HCT116 (cell line): ENCODE measurements around the gene SLC3A2. TPM values are rescaled to one million over a fixed set of nuclear protein-coding genes. Genes with fewer than 3 reads are reported as not detected.

Experiments used
- ATAC-seq: fragments of 200-7000 bp; cut with Tn5 transposase; 2 replicates; pipeline ENCODE4 v1.9.1; 2020; ENCODE audit warnings: mild to moderate bottlenecking, moderate library complexity
- BruUV-seq: library from RNA; stranded (reverse); fragments of 400-500 nt; replicated peaks from 2 replicates; lab custom pipeline; 2021; lab: Mats Ljungman, UMichigan
- CTCF ChIA-PET: fragments of 300-600 bp; sonication (Branson Sonifier 250); formaldehyde crosslinking; loops from one replicate; lab custom pipeline; 2021; ENCODE audit warnings: antibody characterized with exemption; lab: Charles Lee
- POLR2A ChIA-PET: fragments of 300-600, 350-600 bp; sonication (Branson Sonifier 250); formaldehyde crosslinking; loops from one replicate; lab custom pipeline; 2021; ENCODE audit warnings: antibody characterized with exemption; lab: Charles Lee
- RAD21 ChIA-PET, 2 experiments: fragments of 300-600 bp; sonication (Branson Sonifier 250); formaldehyde crosslinking; loops; one replicate each; lab custom pipeline; 2023; ENCODE audit warnings: low total read pairs in 2 of 2; ENCODE audit not compliant: uncharacterized antibody in 2 of 2, unreplicated experiment in 2 of 2, low non-redundant PET in 1 of 2; lab: Charles Lee
- DNase-seq: peaks from one replicate; pipeline ENCODE4 v3.0.0-alpha.2; 2010; ENCODE audit warnings: low read depth, low spot score
- H2AFZ ChIP-seq: fragments of 200-600 bp; shearing (Covaris generic), sonication (generic); 2 replicates; pipeline ENCODE4 v1.6.1; 2017; ENCODE audit warnings: low read depth, mixed run types, mixed read lengths, antibody characterized with exemption, low read length; ENCODE audit not compliant: poor library complexity, severe bottlenecking
- H3K27ac ChIP-seq: 2 replicates; pipeline ENCODE4 v1.5.1; 2012; ENCODE audit warnings: low read depth, low read length
- H3K27me3 ChIP-seq: fragments of 200-600 bp; sonication (generic); 2 replicates; pipeline ENCODE4 v1.6.1; 2016; ENCODE audit warnings: mixed run types, low read length, mixed read lengths; ENCODE audit not compliant: insufficient read depth
- H3K36me3 ChIP-seq, 2 experiments: fragments of 200-500 bp in 1 of 2; fragments of 200-600 bp in 1 of 2; sonication (Bioruptor generic) in 1 of 2; sonication (generic) in 1 of 2; 2 replicates each; pipeline versions ENCODE4 v1.5.1 to v1.6.1; 2014 to 2016; ENCODE audit warnings: low read length in 2 of 2, inconsistent platforms in 1 of 2, mixed read lengths in 1 of 2, mixed run types in 1 of 2; ENCODE audit not compliant: insufficient read depth in 2 of 2, control insufficient read depth in 1 of 2
- H3K4me1 ChIP-seq, 2 experiments: fragments of 200-600 bp in 1 of 2; sonication (generic) in 1 of 2; 2 replicates each; pipeline versions ENCODE4 v1.5.1 to v1.6.1; 2012 to 2017; ENCODE audit warnings: low read length in 2 of 2, inconsistent platforms in 1 of 2, mild to moderate bottlenecking in 1 of 2, mixed read lengths in 1 of 2, mixed run types in 1 of 2, moderate library complexity in 1 of 2; ENCODE audit not compliant: insufficient read depth in 2 of 2, control insufficient read depth in 1 of 2
- H3K4me2 ChIP-seq: fragments of 200-600 bp; sonication (generic); 2 replicates; pipeline ENCODE4 v1.6.1; 2017; ENCODE audit warnings: mixed run types, low read length, mixed read lengths
- H3K4me3 ChIP-seq, 2 experiments: fragments of 200-600 bp in 1 of 2; sonication (generic) in 1 of 2; replicated peaks in 1 of 2; 2 replicates each; pipeline ENCODE4 v1.5.1; 2011 to 2016; ENCODE audit warnings: low read length in 2 of 2, control low read depth in 1 of 2, low read depth in 1 of 2, mild to moderate bottlenecking in 1 of 2, mixed read lengths in 1 of 2, mixed run types in 1 of 2
- H3K79me2 ChIP-seq: fragments of 200-600 bp; sonication (generic); 2 replicates; pipeline ENCODE4 v1.6.1; 2017; ENCODE audit warnings: mild to moderate bottlenecking, mixed run types, low read length, moderate library complexity, mixed read lengths; ENCODE audit not compliant: insufficient read depth
- H3K9ac ChIP-seq: fragments of 200-600 bp; sonication (generic); 2 replicates; pipeline ENCODE4 v1.6.1; 2016; ENCODE audit warnings: low read length, mixed read lengths
- H3K9me2 ChIP-seq: fragments of 200-600 bp; sonication (generic), shearing (Covaris generic); 2 replicates; pipeline ENCODE4 v1.6.1; 2017; ENCODE audit warnings: mixed run types, mild to moderate bottlenecking, moderate library complexity; ENCODE audit not compliant: insufficient read depth
- H3K9me3 ChIP-seq, 2 experiments: fragments of 200-500 bp in 1 of 2; fragments of 200-600 bp in 1 of 2; sonication (Bioruptor generic) in 1 of 2; sonication (generic) in 1 of 2; 2 replicates each; pipeline ENCODE4 v1.6.1; 2014 to 2017; ENCODE audit warnings: low read length in 2 of 2, mixed read lengths in 2 of 2, inconsistent platforms in 1 of 2, low read depth in 1 of 2, mild to moderate bottlenecking in 1 of 2, mixed run types in 1 of 2, moderate library complexity in 1 of 2; ENCODE audit not compliant: control insufficient read depth in 1 of 2, insufficient read depth in 1 of 2
- H4K20me1 ChIP-seq: fragments of 200-600 bp; sonication (generic), shearing (Covaris generic); 2 replicates; pipeline ENCODE4 v1.6.1; 2017; ENCODE audit warnings: mixed run types, mild to moderate bottlenecking, moderate library complexity; ENCODE audit not compliant: insufficient read depth
- CBX3 ChIP-seq: IDR thresholded peaks from 2 replicates; pipeline ENCODE4 v1.6.1; 2012; ENCODE audit warnings: low read depth
- CEBPB ChIP-seq: IDR thresholded peaks from 2 replicates; pipeline ENCODE4 v1.6.1; 2012; ENCODE audit warnings: low read depth
- JUND ChIP-seq: IDR thresholded peaks from 2 replicates; pipeline ENCODE4 v1.6.1; 2012
- POLR2AphosphoS5 ChIP-seq: IDR thresholded peaks from 2 replicates; pipeline ENCODE4 v1.6.1; 2011; ENCODE audit warnings: mild to moderate bottlenecking, low read depth, low read length, moderate library complexity
- RAD21 ChIP-seq: IDR thresholded peaks from 2 replicates; pipeline ENCODE4 v1.6.1; 2012; ENCODE audit warnings: low read depth, mild to moderate bottlenecking
- SIN3A ChIP-seq: IDR thresholded peaks from 2 replicates; pipeline ENCODE4 v1.6.1; 2012; ENCODE audit warnings: low read depth
- SP1 ChIP-seq: IDR thresholded peaks from 2 replicates; pipeline ENCODE4 v1.6.1; 2012; ENCODE audit warnings: low read depth
- TCF7L2 ChIP-seq: IDR thresholded peaks from 2 replicates; pipeline ENCODE4 v1.7.0; 2011; ENCODE audit warnings: borderline replicate concordance, inconsistent platforms; ENCODE audit not compliant: insufficient read depth, insufficient read length; ENCODE audit errors: extremely low read depth
- intact Hi-C: fragments of 100-400 bp; cut with micrococcal nuclease; formaldehyde crosslinking; loops from 2 replicates; pipeline ENCODE4 v1.10.0; 2022
- total RNA-seq: library from RNA; stranded (reverse); gene quantifications from one replicate; pipeline ENCODE4 v1.2.1, GENCODE V29; 2021; ENCODE audit not compliant: unreplicated experiment
- TF ChIP-seq, protein P1 (sequence below): IDR thresholded peaks from 2 replicates; pipeline ENCODE4 v1.6.1; 2011; ENCODE audit warnings: mild to moderate bottlenecking, low read length, moderate library complexity; ENCODE audit not compliant: insufficient replicate concordance; ENCODE audit errors: extremely low read depth

Gene SLC3A2
- total RNA-seq, 1 experiment from 2014 or later: 418 TPM

DNA sequence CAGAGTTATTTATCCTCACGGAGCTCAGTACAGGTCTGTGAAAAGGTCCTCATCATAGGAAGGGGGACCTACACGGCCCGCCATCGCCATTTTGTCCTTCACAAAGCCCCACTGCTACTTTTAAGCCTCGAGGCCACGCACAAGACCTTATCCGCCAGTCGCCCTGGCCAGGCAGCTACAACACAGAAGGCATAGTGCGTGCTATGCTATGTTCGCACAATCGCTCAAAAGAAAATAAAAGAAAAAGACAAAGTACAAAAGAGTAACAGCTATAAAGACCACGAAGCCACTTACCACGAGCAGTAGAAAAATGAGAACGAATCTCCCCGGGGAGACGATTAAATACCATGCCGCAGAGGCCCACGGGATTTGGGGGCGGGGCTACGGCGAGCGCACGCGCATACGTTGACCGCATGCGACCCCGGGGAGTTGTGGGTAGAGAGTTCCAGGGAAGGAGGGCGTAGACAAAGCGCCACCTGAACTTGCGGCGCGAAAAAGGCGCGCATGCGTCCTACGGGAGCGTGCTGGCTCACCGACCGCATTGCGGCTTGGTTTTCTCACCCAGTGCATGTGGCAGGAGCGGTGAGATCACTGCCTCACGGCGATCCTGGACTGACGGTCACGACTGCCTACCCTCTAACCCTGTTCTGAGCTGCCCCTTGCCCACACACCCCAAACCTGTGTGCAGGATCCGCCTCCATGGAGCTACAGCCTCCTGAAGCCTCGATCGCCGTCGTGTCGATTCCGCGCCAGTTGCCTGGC is 24.9 kb upstream of the SLC3A2 start (continued):
- TF ChIP-seq, protein P1, sequence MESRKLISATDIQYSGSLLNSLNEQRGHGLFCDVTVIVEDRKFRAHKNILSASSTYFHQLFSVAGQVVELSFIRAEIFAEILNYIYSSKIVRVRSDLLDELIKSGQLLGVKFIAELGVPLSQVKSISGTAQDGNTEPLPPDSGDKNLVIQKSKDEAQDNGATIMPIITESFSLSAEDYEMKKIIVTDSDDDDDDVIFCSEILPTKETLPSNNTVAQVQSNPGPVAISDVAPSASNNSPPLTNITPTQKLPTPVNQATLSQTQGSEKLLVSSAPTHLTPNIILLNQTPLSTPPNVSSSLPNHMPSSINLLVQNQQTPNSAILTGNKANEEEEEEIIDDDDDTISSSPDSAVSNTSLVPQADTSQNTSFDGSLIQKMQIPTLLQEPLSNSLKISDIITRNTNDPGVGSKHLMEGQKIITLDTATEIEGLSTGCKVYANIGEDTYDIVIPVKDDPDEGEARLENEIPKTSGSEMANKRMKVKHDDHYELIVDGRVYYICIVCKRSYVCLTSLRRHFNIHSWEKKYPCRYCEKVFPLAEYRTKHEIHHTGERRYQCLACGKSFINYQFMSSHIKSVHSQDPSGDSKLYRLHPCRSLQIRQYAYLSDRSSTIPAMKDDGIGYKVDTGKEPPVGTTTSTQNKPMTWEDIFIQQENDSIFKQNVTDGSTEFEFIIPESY: peak; percentile 66
- TF ChIP-seq SIN3A: peak; percentile 99
- TF ChIP-seq POLR2AphosphoS5: peak; percentile 100

DNA sequence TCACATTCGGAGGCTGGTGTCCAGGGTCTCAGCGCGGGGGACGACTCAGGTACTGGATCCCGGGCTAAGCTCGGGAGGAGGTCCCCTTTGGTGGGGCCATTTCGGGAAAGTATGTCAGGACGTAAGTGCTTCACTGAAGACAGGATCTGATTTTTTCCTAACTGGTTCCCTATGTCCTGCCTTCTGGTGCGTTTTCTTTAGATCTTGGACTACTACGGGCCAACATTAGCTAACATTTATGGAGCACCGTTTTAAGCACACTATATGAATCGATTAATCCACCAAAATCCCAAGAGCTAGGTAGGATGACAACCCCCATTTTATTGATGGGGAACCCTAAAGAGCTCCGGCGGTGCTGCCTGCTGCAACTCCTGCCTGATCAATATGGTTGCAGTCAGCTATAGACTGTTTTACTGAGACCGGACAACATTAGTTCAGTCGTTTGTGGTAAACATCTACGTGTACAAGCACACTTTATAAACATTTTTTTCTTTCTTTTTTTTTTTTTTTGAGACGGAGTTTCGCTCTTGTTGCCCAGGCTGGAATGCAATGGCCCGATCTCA is 24.3 kb upstream of the SLC3A2 start:
- H3K27me3 ChIP-seq: no peaks in the 10 kb centered on the region
- no peak for ATAC-seq
- DNase-seq: no peak
- ChIA-PET CTCF (interaction anchor here (0.9 to 1.5 kb wide), 3 partner anchors 25 to 192 kb away, joined by 4 to 5 read pairs (median 4); partner anchors contain the start of genes SLC3A2 and STX5), POLR2A (interaction anchor here (1.0 to 9.9 kb wide), 18 partner anchors 9 to 283 kb away, joined by 3 to 343 read pairs (median 5); partner anchors contain the start of genes EEF1G, HNRNPUL2, SLC3A2 and STX5), RAD21 (no interaction called here)
- peak overlapping the region; percentile 94 for H3K9ac ChIP-seq
- H2AFZ ChIP-seq: no peak overlapping the region
- H3K27ac ChIP-seq: peak overlapping the region; percentile 85
- intact Hi-C loops: no loop called here
- H3K4me1 ChIP-seq: peaks cover 38 to 61% of the 10 kb centered on the region in 2 experiments
- H3K4me2 ChIP-seq: peak overlapping the region; percentile 92
- H3K36me3 ChIP-seq: peaks cover 31 to 42% of the 10 kb centered on the region in 2 experiments
- peaks cover 33% of the 10 kb centered on the region for H4K20me1 ChIP-seq
- TF ChIP-seq JUND: no peak
- no peak for TF ChIP-seq RAD21
- TF ChIP-seq CBX3: 0 out of 2 replicates have a peak, but pooled peaks have one; percentile 11
- no peak for TF ChIP-seq SP1
- no peak for TF ChIP-seq CEBPB
- no peak for TF ChIP-seq TCF7L2
- H3K79me2 ChIP-seq: peaks cover 91% of the 10 kb centered on the region
- H3K9me2 ChIP-seq: no peaks in the 10 kb centered on the region
- TSS peak; percentile 87 for BruUV-seq
- H3K4me3 ChIP-seq: peak overlapping the region; percentile 74 to 83
- H3K9me3 ChIP-seq: no peaks in the 10 kb centered on the region
